Measurements from ENCODE around the gene RTN4R. TPM values are rescaled to one million over a fixed set of nuclear protein-coding genes. Genes with fewer than 3 reads are reported as not detected.

Gene RTN4R
- total RNA-seq, 1 donor from 2014 or later: 5.5 TPM

DNA sequence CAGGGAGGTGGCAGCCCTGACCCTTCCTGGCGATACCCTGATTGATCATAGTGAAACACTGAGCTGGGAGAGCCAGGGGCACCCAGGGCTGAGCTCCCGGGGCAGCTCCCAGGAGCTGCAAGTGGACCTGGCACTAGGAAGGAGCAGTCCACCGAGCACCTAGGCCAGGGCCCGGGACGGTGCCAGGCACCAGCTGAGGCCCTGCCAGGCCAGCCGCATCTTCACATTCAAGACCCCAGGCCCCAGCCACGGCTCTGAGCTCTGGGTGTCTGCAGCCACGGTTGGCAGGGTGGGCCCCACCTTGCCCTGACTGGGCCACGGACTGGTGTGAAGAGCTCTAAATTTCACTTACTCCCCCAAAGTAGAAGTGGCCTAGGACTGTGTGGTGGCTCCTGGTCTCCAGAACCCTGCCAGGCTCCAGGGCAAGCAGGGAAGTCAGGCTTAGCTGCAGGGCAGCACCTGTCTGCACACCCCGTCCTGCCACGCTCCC, 58.3 kb downstream of the RTN4R start:
- H3K4me1 Mint-ChIP-seq (ENCODE audit: low read depth): peaks cover 16% of the 10 kb centered on the region
- DNase-seq (ENCODE audit: low spot score): no peak
- H3K36me3 Mint-ChIP-seq (ENCODE audit: low read depth): no peaks in the 10 kb centered on the region
- H3K9me3 Mint-ChIP-seq (ENCODE audit: low read depth): no peaks in the 10 kb centered on the region
- no peak overlapping the region for H3K27ac Mint-ChIP-seq (ENCODE audit: unreplicated experiment)
- no peaks in the 10 kb centered on the region for H3K27me3 Mint-ChIP-seq (ENCODE audit: low read depth)
- TF ChIP-seq, protein P1, sequence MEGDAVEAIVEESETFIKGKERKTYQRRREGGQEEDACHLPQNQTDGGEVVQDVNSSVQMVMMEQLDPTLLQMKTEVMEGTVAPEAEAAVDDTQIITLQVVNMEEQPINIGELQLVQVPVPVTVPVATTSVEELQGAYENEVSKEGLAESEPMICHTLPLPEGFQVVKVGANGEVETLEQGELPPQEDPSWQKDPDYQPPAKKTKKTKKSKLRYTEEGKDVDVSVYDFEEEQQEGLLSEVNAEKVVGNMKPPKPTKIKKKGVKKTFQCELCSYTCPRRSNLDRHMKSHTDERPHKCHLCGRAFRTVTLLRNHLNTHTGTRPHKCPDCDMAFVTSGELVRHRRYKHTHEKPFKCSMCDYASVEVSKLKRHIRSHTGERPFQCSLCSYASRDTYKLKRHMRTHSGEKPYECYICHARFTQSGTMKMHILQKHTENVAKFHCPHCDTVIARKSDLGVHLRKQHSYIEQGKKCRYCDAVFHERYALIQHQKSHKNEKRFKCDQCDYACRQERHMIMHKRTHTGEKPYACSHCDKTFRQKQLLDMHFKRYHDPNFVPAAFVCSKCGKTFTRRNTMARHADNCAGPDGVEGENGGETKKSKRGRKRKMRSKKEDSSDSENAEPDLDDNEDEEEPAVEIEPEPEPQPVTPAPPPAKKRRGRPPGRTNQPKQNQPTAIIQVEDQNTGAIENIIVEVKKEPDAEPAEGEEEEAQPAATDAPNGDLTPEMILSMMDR (IDR thresholded peaks at IDR 0.05): no peak
- H3K4me3 Mint-ChIP-seq (ENCODE audit: unreplicated experiment): no peak overlapping the region

DNA sequence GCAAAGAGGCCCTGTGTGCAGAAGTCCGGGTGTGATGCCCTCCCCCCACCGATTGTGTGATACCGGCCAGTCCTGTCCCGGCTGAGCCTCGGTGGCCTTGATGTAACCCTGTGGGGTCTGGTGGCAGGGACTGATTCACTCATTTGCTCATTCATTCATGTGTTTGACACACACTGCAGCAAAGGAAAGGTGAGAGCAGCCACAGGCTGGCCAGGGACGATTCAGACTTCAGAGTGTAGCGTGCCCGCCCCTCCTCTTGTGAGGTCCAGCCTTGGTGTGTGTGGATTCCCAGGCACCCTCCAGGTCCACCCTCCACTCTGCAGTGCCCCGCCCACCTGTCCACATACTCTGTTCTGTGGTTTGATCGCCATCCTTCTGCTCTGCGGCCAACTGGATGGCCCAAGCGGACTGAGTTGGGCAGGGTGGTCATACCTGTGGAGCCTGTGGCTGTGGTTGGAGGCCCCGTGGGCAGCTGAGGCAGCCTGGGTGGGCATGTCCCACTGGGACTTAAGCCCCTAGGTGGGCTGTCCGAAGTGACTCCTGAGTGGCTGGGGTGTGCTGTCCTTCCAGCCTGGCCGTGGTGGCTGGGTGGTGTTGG, 59.3 kb downstream of the RTN4R start:
- Mint-ChIP-seq H3K9me3 (ENCODE audit: low read depth) (no peaks in the 10 kb centered on the region), H3K27me3 (ENCODE audit: low read depth) (no peaks in the 10 kb centered on the region), H3K4me3 (ENCODE audit: unreplicated experiment) (no peak overlapping the region), H3K36me3 (ENCODE audit: low read depth) (no peaks in the 10 kb centered on the region), H3K27ac (ENCODE audit: unreplicated experiment) (no peak overlapping the region), H3K4me1 (ENCODE audit: low read depth) (peaks cover 16% of the 10 kb centered on the region)
- DNase-seq (ENCODE audit: low spot score): no peak
- TF ChIP-seq, protein P1 (IDR thresholded peaks at IDR 0.05): no peak

GRCh38 chr22:20207277-20208025, 60.7 kb downstream of the RTN4R start:
- TF ChIP-seq, protein P1 (IDR thresholded peaks at IDR 0.05): no peak
- Mint-ChIP-seq H3K4me1 (ENCODE audit: low read depth) (peaks cover 19% of the 10 kb centered on the region), H3K27me3 (ENCODE audit: low read depth) (no peaks in the 10 kb centered on the region), H3K27ac (ENCODE audit: unreplicated experiment) (no peak overlapping the region), H3K4me3 (ENCODE audit: unreplicated experiment) (peak overlapping the region; percentile 83), H3K36me3 (ENCODE audit: low read depth) (no peaks in the 10 kb centered on the region), H3K9me3 (ENCODE audit: low read depth) (no peaks in the 10 kb centered on the region)
- DNase-seq (ENCODE audit: low spot score): no peak

DNA sequence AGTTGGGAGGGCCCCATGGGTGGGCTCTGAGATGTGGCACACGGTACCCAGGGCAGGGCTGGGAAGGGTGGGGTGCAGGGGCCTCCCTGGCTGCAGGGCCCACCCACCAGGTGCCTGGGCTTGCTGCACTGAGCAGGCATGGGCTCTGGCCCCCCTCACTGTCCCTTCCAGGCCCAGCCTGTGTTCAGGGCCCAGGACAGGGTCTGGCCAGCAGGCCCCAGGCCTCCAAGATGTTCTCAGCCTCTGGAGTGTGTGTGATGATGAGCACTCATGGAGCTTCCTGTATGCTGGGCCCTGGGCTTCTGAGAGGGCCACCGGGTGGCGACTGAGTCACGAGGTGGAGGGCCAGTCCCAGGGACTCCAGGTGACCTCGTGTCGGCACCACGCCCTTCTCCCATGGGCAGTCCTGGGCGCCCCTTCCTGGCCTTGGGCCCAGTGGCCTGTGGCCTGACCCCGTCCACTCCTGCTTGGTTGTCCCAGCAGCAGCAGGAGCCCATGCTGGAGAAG, 61.4 kb downstream of the RTN4R start:
- no peaks in the 10 kb centered on the region for H3K27me3 Mint-ChIP-seq (ENCODE audit: low read depth)
- TF ChIP-seq, protein P1 (IDR thresholded peaks at IDR 0.05): no peak
- peaks cover 19% of the 10 kb centered on the region for H3K4me1 Mint-ChIP-seq (ENCODE audit: low read depth)
- no peaks in the 10 kb centered on the region for H3K9me3 Mint-ChIP-seq (ENCODE audit: low read depth)
- no peaks in the 10 kb centered on the region for H3K36me3 Mint-ChIP-seq (ENCODE audit: low read depth)
- H3K4me3 Mint-ChIP-seq (ENCODE audit: unreplicated experiment): peak overlapping the region; percentile 83
- no peak overlapping the region for H3K27ac Mint-ChIP-seq (ENCODE audit: unreplicated experiment)
- no peak for DNase-seq (ENCODE audit: low spot score)

DNA sequence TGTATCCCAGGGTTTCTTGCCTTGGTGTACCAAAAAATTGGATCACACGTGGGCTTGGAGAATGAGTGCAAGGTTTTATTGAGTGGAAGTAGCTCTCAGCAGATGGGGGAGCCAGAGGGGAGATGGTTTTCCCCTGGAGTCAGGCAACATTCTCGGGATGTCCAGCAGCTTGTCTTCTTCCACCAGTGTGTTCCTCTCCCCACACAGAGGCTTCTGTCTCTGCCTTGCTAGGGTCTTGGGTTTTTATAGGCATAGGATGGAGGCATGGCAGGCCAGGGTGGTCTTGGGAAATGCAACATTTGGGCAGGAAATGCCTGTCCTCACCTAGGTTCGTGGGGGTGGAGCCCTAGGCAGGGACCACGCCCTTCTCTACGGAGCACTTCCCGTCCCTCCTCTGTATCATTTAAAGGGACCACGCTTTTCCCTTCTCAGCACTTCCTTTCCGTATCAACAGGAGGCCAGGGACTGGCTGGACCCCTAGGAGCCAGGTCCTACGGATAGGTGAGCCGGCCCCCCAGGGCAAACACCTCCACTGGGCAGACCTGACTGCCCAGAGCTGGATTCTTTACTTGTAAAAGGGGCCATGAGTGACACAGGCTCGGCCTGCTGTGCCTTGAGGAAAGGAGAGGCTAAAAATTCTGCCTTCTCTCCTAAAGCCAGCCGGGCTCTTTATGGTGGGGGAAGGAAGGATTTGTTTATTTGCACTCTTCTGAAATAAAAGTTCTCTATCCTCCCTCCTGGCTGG, 62.0 kb downstream of the RTN4R start:
- Mint-ChIP-seq H3K27ac (ENCODE audit: unreplicated experiment) (peak overlapping the region; percentile 74), H3K4me1 (ENCODE audit: low read depth) (peaks cover 19% of the 10 kb centered on the region), H3K36me3 (ENCODE audit: low read depth) (no peaks in the 10 kb centered on the region), H3K4me3 (ENCODE audit: unreplicated experiment) (peak overlapping the region; percentile 83), H3K9me3 (ENCODE audit: low read depth) (no peaks in the 10 kb centered on the region), H3K27me3 (ENCODE audit: low read depth) (no peaks in the 10 kb centered on the region)
- no peak for DNase-seq (ENCODE audit: low spot score)
- TF ChIP-seq, protein P1 (IDR thresholded peaks at IDR 0.05): no peak

Data from chondrocyte (in vitro differentiated cells).